ENCODE measurements around the gene METTL2A.
"Not testable (repeated sequence)": the region's sequence is repeated elsewhere in the genome, so short reads cannot be mapped to it uniquely, and the experiment has no call there.

- TF ChIP-seq CTCF (conservative IDR thresholded peaks at IDR 0.05); EZH2 (IDR thresholded peaks at IDR 0.05; ENCODE audit: low read depth): not testable (repeated sequence)
Measured at GRCh38 chr17:62465271-62465670, 41.6 kb downstream of the METTL2A start.
